HepG2 (cell line): Measurements from ENCODE around the gene CCSER2. TPM values are rescaled to one million over a fixed set of nuclear protein-coding genes. Genes with fewer than 3 reads are reported as not detected.

Source experiments
- ARNT2 ChIP-seq: sonication (generic); formaldehyde crosslinking; IDR thresholded peaks from 2 replicates; pipeline ENCODE4 v1.8.0; 2022; ENCODE audit warnings: mild to moderate bottlenecking, low read depth, missing genetic modification reagents, moderate library complexity
- EZH2 ChIP-seq: conservative IDR thresholded peaks from 2 replicates; pipeline ENCODE4 v1.6.1; 2012; ENCODE audit warnings: mild to moderate bottlenecking, low read depth, low read length, moderate library complexity
- FOXK2 ChIP-seq: fragments of 450-650 bp; IDR thresholded peaks from 2 replicates; pipeline ENCODE4 v1.6.1; 2016
- HOXA7 ChIP-seq: sonication (generic); formaldehyde crosslinking; IDR thresholded peaks from 2 replicates; pipeline ENCODE4 v1.8.1; 2022; ENCODE audit warnings: mild to moderate bottlenecking, missing genetic modification reagents, moderate library complexity
- KDM2A ChIP-seq: sonication (generic); formaldehyde crosslinking; IDR thresholded peaks from 2 replicates; pipeline ENCODE4 v1.4.0; 2020; ENCODE audit warnings: low read depth, missing genetic modification reagents, borderline replicate concordance
- LCORL ChIP-seq, 2 experiments: fragments of 450-650 bp in 1 of 2; sonication (generic) in 1 of 2; formaldehyde crosslinking in 1 of 2; IDR thresholded peaks; 2 replicates each; pipeline versions ENCODE4 v1.5.0 to v1.6.1; 2017 to 2020; ENCODE audit warnings: antibody characterized with exemption in 1 of 2, missing genetic modification reagents in 1 of 2
- NONO ChIP-seq, 2 experiments: fragments of 450-650 bp in 1 of 2; sonication (generic) in 1 of 2; formaldehyde crosslinking in 1 of 2; IDR thresholded peaks in 1 of 2; conservative IDR thresholded peaks in 1 of 2; 2 replicates each; pipeline versions ENCODE4 v1.6.1 to v1.8.0; 2017 to 2022; ENCODE audit warnings: mild to moderate bottlenecking in 1 of 2, missing genetic modification reagents in 1 of 2, moderate library complexity in 1 of 2
- PITX1 ChIP-seq: sonication (generic); formaldehyde crosslinking; IDR thresholded peaks from 2 replicates; pipeline ENCODE4 v1.5.1; 2020; ENCODE audit warnings: mild to moderate bottlenecking, missing genetic modification reagents
- RBM22 ChIP-seq: fragments of 200-400 bp; formaldehyde crosslinking; optimal IDR thresholded peaks from 2 replicates; pipeline ENCODE3; 2017; ENCODE audit warnings: mild to moderate bottlenecking, low read length, moderate library complexity
- SMAD1 ChIP-seq: sonication (generic); formaldehyde crosslinking; IDR thresholded peaks from 2 replicates; pipeline ENCODE4 v1.4.0; 2020; ENCODE audit warnings: missing genetic modification reagents, low read depth, mild to moderate bottlenecking, borderline replicate concordance
- STAG1 ChIP-seq: sonication (generic); formaldehyde crosslinking; IDR thresholded peaks from 2 replicates; pipeline ENCODE4 v1.4.0; 2020; ENCODE audit warnings: missing genetic modification reagents
- SYNCRIP ChIP-seq: fragments of 200-400 bp; formaldehyde crosslinking; IDR thresholded peaks from 2 replicates; pipeline ENCODE4 v1.6.1; 2018; ENCODE audit warnings: mild to moderate bottlenecking, low read depth, low read length; ENCODE audit not compliant: insufficient read depth
- ZEB1 ChIP-seq: IDR thresholded peaks from 2 replicates; pipeline ENCODE4 v1.6.1; 2012; ENCODE audit warnings: mild to moderate bottlenecking, low read depth, inconsistent platforms; ENCODE audit not compliant: insufficient replicate concordance
- ZFP82 ChIP-seq: sonication (generic); formaldehyde crosslinking; IDR thresholded peaks from 2 replicates; pipeline ENCODE4 v1.5.1; 2020; ENCODE audit warnings: mild to moderate bottlenecking, missing genetic modification reagents, borderline replicate concordance
- ZMYM3 ChIP-seq: sonication (generic); formaldehyde crosslinking; IDR thresholded peaks from 2 replicates; pipeline ENCODE4 v1.5.1; 2020; ENCODE audit warnings: mild to moderate bottlenecking, missing genetic modification reagents
- ZNF101 ChIP-seq: sonication (generic); formaldehyde crosslinking; IDR thresholded peaks from 2 replicates; pipeline ENCODE4 v1.4.0; 2020; ENCODE audit warnings: mild to moderate bottlenecking, low read depth, missing genetic modification reagents, borderline replicate concordance
- ZNF12 ChIP-seq: sonication (generic); formaldehyde crosslinking; IDR thresholded peaks from 2 replicates; pipeline ENCODE4 v1.5.0; 2020; ENCODE audit warnings: missing genetic modification reagents
- ZNF598 ChIP-seq: sonication (generic); formaldehyde crosslinking; IDR thresholded peaks from 2 replicates; pipeline ENCODE4 v1.5.1; 2020; ENCODE audit warnings: mild to moderate bottlenecking, missing genetic modification reagents, borderline replicate concordance
- ZNF644 ChIP-seq: IDR thresholded peaks from 2 replicates; pipeline ENCODE4 v1.6.1; 2016; ENCODE audit warnings: low read depth
- ZNF781 ChIP-seq: sonication (generic); formaldehyde crosslinking; IDR thresholded peaks from 2 replicates; pipeline ENCODE4 v1.5.1; 2020; ENCODE audit warnings: borderline replicate concordance, mild to moderate bottlenecking, missing genetic modification reagents; ENCODE audit errors: not compliant biosample characterization
- ZSCAN29 ChIP-seq: sonication (generic); formaldehyde crosslinking; conservative IDR thresholded peaks from 2 replicates; pipeline ENCODE4 v1.4.0; 2020; ENCODE audit warnings: mild to moderate bottlenecking, missing genetic modification reagents
- polyA plus RNA-seq, 8 experiments: library from polyadenylated mRNA; depleted of rRNA in 3 of 8; stranded (reverse) in 7 of 8; unstranded in 1 of 8; fragments of >200 nt; fragmentation: Illumina TruSeq in 4 of 8; extraction: Trizol in 4 of 8; gene quantifications; 2 replicates each; pipeline versions ENCODE4 v1.2.1 to v1.2.3, GENCODE V29; 2011 to 2016; ENCODE audit warnings: low read depth in 4 of 8, missing spikeins in 1 of 8, mixed read lengths in 1 of 8; ENCODE audit not compliant: insufficient read depth in 1 of 8
- total RNA-seq, 5 experiments: library from RNA; depleted of rRNA; stranded (reverse); fragments of >200 nt; fragmentation: Illumina TruSeq; extraction: Trizol; gene quantifications; 2 replicates each; pipeline ENCODE4 v1.2.3, GENCODE V29; 2016; ENCODE audit warnings: low read depth in 1 of 5
- TF ChIP-seq, protein P1 (sequence below): sonication (generic); formaldehyde crosslinking; IDR thresholded peaks from 2 replicates; pipeline ENCODE4 v1.5.0; 2020; ENCODE audit warnings: mild to moderate bottlenecking, low read depth, missing genetic modification reagents, borderline replicate concordance
- TF ChIP-seq, protein P2 (sequence below): sonication (generic); formaldehyde crosslinking; IDR thresholded peaks from 2 replicates; pipeline ENCODE4 v1.4.0; 2020; ENCODE audit warnings: missing genetic modification reagents
- TF ChIP-seq, protein P3 (sequence below): sonication (generic); formaldehyde crosslinking; IDR thresholded peaks from 2 replicates; pipeline ENCODE4; 2020; ENCODE audit warnings: missing genetic modification reagents, mild to moderate bottlenecking, borderline replicate concordance
- TF ChIP-seq, protein P4 (sequence below): sonication (generic); formaldehyde crosslinking; IDR thresholded peaks from 2 replicates; pipeline ENCODE4 v1.4.0; 2020; ENCODE audit warnings: mild to moderate bottlenecking, missing genetic modification reagents

The CCSER2 gene
- total and polyA plus RNA-seq, 2 of the 13 experiments (the other 11 are each of a cell fraction or from before 2014, with no cell fraction given) = 13.3 to 17.2 TPM

DNA sequence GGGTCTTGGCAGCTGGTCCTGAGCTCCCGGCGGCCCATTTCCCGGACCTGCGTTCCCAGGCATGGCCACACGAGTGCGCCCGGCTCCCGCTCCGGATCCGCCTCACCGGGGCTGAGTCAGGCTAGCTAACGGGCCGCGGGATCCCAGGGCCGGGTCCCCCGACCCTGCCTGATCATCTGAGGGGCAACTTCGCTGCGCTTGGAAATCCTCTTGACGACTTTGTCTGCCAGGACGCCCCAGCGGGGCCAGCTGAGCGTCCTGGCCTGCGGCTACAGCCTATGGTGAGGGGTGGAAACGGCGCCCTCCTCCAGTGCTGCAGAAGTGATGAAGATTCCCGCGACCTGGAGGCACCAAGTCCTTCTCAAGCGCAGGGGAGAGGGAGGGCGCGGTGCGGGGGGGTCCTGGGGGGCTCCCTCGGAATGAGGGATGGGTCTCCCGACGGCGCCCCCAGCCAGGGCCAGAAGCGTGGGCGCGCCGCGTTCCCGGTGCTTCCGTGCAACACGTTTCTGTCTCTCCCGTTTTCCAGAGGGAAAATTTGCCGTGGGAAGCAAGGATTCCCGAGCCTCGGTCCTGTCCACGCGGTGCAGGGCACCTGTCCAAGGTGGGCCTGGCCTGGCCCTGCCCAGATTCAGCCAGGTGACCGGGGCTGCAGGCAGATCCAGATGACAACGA is 212.4 kb downstream of the CCSER2 start (continued):
- TF ChIP-seq ZNF598 (CRISPR knock-in tag) = 0 out of 2 replicates have a peak, but pooled peaks have one; percentile 4
- TF ChIP-seq, protein P1, sequence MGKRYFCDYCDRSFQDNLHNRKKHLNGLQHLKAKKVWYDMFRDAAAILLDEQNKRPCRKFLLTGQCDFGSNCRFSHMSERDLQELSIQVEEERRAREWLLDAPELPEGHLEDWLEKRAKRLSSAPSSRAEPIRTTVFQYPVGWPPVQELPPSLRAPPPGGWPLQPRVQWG (CRISPR knock-in tag) = no peak
- no peak for TF ChIP-seq ZNF644
- TF ChIP-seq ARNT2 = no peak; the same call in 1 of the 2 replicates
- peak; percentile 69; the same call in 1 of the 2 replicates for TF ChIP-seq ZSCAN29 (CRISPR knock-in tag)
- no peak for TF ChIP-seq ZNF101 (CRISPR knock-in tag)
- TF ChIP-seq SMAD1 (CRISPR knock-in tag) = no peak
- TF ChIP-seq KDM2A (CRISPR knock-in tag) = peak; percentile 63; the same call in 1 of the 2 replicates
- no peak for TF ChIP-seq FOXK2
- TF ChIP-seq RBM22 = no peak
- TF ChIP-seq, protein P2, sequence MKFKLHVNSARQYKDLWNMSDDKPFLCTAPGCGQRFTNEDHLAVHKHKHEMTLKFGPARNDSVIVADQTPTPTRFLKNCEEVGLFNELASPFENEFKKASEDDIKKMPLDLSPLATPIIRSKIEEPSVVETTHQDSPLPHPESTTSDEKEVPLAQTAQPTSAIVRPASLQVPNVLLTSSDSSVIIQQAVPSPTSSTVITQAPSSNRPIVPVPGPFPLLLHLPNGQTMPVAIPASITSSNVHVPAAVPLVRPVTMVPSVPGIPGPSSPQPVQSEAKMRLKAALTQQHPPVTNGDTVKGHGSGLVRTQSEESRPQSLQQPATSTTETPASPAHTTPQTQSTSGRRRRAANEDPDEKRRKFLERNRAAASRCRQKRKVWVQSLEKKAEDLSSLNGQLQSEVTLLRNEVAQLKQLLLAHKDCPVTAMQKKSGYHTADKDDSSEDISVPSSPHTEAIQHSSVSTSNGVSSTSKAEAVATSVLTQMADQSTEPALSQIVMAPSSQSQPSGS (CRISPR knock-in tag) = no peak
- no peak for TF ChIP-seq ZNF781 (CRISPR knock-in tag)
- 0 out of 2 replicates have a peak, but pooled peaks have one; percentile 22 for TF ChIP-seq ZNF12 (CRISPR knock-in tag)
- TF ChIP-seq, protein P3, sequence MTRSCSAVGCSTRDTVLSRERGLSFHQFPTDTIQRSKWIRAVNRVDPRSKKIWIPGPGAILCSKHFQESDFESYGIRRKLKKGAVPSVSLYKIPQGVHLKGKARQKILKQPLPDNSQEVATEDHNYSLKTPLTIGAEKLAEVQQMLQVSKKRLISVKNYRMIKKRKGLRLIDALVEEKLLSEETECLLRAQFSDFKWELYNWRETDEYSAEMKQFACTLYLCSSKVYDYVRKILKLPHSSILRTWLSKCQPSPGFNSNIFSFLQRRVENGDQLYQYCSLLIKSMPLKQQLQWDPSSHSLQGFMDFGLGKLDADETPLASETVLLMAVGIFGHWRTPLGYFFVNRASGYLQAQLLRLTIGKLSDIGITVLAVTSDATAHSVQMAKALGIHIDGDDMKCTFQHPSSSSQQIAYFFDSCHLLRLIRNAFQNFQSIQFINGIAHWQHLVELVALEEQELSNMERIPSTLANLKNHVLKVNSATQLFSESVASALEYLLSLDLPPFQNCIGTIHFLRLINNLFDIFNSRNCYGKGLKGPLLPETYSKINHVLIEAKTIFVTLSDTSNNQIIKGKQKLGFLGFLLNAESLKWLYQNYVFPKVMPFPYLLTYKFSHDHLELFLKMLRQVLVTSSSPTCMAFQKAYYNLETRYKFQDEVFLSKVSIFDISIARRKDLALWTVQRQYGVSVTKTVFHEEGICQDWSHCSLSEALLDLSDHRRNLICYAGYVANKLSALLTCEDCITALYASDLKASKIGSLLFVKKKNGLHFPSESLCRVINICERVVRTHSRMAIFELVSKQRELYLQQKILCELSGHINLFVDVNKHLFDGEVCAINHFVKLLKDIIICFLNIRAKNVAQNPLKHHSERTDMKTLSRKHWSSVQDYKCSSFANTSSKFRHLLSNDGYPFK (CRISPR knock-in tag) = no peak
- TF ChIP-seq SYNCRIP = no peak
- no peak for TF ChIP-seq PITX1 (CRISPR knock-in tag)
- TF ChIP-seq ZMYM3 (CRISPR knock-in tag) = peak; percentile 81
- TF ChIP-seq, protein P4, sequence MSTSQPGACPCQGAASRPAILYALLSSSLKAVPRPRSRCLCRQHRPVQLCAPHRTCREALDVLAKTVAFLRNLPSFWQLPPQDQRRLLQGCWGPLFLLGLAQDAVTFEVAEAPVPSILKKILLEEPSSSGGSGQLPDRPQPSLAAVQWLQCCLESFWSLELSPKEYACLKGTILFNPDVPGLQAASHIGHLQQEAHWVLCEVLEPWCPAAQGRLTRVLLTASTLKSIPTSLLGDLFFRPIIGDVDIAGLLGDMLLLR (CRISPR knock-in tag) = no peak
- no peak for TF ChIP-seq EZH2
- TF ChIP-seq STAG1 = peak; percentile 79
- no peak for TF ChIP-seq NONO (IDR thresholded peaks at IDR 0.05)
- TF ChIP-seq NONO (CRISPR knock-in tag; conservative IDR thresholded peaks at IDR 0.05) = peak; percentile 61
- no peak for TF ChIP-seq LCORL (IDR thresholded peaks at IDR 0.05)
- TF ChIP-seq LCORL (CRISPR knock-in tag; IDR thresholded peaks at IDR 0.05) = peak; percentile 23; the same call in 1 of the 2 replicates
- TF ChIP-seq HOXA7 (CRISPR knock-in tag) = no peak
- TF ChIP-seq ZFP82 (CRISPR knock-in tag) = no peak
- peak; percentile 65 for TF ChIP-seq ZEB1
